Measurements from ENCODE around the gene RPTOR.

Gene RPTOR

GRCh38 chr17:80990921-80991644 lies 446.4 kb downstream of the RPTOR start:
- H3K4me3 ChIP-seq (replicated peaks; ENCODE audit: insufficient read depth, low read length): peak overlapping the region; percentile 86
- TF ChIP-seq, protein P1, sequence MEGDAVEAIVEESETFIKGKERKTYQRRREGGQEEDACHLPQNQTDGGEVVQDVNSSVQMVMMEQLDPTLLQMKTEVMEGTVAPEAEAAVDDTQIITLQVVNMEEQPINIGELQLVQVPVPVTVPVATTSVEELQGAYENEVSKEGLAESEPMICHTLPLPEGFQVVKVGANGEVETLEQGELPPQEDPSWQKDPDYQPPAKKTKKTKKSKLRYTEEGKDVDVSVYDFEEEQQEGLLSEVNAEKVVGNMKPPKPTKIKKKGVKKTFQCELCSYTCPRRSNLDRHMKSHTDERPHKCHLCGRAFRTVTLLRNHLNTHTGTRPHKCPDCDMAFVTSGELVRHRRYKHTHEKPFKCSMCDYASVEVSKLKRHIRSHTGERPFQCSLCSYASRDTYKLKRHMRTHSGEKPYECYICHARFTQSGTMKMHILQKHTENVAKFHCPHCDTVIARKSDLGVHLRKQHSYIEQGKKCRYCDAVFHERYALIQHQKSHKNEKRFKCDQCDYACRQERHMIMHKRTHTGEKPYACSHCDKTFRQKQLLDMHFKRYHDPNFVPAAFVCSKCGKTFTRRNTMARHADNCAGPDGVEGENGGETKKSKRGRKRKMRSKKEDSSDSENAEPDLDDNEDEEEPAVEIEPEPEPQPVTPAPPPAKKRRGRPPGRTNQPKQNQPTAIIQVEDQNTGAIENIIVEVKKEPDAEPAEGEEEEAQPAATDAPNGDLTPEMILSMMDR (IDR thresholded peaks at IDR 0.05; ENCODE audit: insufficient read depth, low read length): no peak
- TF ChIP-seq, protein P2, sequence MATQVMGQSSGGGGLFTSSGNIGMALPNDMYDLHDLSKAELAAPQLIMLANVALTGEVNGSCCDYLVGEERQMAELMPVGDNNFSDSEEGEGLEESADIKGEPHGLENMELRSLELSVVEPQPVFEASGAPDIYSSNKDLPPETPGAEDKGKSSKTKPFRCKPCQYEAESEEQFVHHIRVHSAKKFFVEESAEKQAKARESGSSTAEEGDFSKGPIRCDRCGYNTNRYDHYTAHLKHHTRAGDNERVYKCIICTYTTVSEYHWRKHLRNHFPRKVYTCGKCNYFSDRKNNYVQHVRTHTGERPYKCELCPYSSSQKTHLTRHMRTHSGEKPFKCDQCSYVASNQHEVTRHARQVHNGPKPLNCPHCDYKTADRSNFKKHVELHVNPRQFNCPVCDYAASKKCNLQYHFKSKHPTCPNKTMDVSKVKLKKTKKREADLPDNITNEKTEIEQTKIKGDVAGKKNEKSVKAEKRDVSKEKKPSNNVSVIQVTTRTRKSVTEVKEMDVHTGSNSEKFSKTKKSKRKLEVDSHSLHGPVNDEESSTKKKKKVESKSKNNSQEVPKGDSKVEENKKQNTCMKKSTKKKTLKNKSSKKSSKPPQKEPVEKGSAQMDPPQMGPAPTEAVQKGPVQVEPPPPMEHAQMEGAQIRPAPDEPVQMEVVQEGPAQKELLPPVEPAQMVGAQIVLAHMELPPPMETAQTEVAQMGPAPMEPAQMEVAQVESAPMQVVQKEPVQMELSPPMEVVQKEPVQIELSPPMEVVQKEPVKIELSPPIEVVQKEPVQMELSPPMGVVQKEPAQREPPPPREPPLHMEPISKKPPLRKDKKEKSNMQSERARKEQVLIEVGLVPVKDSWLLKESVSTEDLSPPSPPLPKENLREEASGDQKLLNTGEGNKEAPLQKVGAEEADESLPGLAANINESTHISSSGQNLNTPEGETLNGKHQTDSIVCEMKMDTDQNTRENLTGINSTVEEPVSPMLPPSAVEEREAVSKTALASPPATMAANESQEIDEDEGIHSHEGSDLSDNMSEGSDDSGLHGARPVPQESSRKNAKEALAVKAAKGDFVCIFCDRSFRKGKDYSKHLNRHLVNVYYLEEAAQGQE (IDR thresholded peaks at IDR 0.05; ENCODE audit: insufficient replicate concordance, low read depth): no peak
- TF ChIP-seq SPI1 (IDR thresholded peaks at IDR 0.05; ENCODE audit: borderline replicate concordance, low read depth) (no peak), POLR2AphosphoS5 (IDR thresholded peaks at IDR 0.05; ENCODE audit: low read depth) (no peak), GABPA (IDR thresholded peaks at IDR 0.05; ENCODE audit: low read depth) (no peak)
- peak overlapping the region; percentile 56 for H3K27ac ChIP-seq (replicated peaks)
- H3K27me3 ChIP-seq (ENCODE audit: insufficient read depth, poor library complexity, severe bottlenecking): no peaks in the 10 kb centered on the region
- no peak for DNase-seq (ENCODE audit: low read depth in 1 of 2, low spot score in 1 of 2)

DNA sequence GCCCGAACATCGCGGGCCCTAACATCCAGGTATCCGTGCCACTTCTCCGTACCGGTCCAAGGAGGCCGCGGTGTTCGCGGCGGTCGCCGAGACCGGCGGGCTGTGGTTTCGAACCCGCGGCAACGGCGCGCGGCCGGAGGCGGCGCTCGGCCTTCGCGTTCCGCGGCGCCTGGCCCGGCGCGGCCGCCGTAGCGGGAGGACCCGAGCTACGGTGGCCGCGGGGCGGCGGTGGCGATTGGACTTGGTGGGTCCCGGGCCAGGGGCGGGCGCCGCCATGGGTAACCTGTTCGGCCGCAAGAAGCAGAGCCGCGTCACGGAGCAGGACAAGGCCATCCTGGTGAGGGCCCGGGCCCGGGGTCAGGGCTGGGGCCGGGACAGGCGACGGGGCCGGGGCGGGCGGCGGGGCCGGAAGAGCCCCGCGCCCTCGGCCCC lies 447.0 kb downstream of the RPTOR start, which contains the start of gene CHMP6:
Gene CHMP6 (plus strand): TSS at position 197 of the 432 bp plus-strand sequence. CDS start 78 bp downstream, at position 275.
- H3K27ac ChIP-seq (replicated peaks): peak within 1 kb of the TSS; percentile 56
- TF ChIP-seq, protein P2 (IDR thresholded peaks at IDR 0.05; ENCODE audit: insufficient replicate concordance, low read depth): no peak
- no peak for TF ChIP-seq GABPA (IDR thresholded peaks at IDR 0.05; ENCODE audit: low read depth)
- TF ChIP-seq, protein P1 (IDR thresholded peaks at IDR 0.05; ENCODE audit: insufficient read depth, low read length): no peak
- no peak for TF ChIP-seq POLR2AphosphoS5 (IDR thresholded peaks at IDR 0.05; ENCODE audit: low read depth)
- TF ChIP-seq SPI1 (IDR thresholded peaks at IDR 0.05; ENCODE audit: borderline replicate concordance, low read depth): no peak
- peak; percentile 60 to 65 for DNase-seq (ENCODE audit: low read depth in 1 of 2, low spot score in 1 of 2)
- H3K27me3 ChIP-seq (ENCODE audit: insufficient read depth, poor library complexity, severe bottlenecking): no peaks in the 10 kb centered on the region
- H3K4me3 ChIP-seq (replicated peaks; ENCODE audit: insufficient read depth, low read length): peak within 1 kb of the TSS; percentile 86

DNA sequence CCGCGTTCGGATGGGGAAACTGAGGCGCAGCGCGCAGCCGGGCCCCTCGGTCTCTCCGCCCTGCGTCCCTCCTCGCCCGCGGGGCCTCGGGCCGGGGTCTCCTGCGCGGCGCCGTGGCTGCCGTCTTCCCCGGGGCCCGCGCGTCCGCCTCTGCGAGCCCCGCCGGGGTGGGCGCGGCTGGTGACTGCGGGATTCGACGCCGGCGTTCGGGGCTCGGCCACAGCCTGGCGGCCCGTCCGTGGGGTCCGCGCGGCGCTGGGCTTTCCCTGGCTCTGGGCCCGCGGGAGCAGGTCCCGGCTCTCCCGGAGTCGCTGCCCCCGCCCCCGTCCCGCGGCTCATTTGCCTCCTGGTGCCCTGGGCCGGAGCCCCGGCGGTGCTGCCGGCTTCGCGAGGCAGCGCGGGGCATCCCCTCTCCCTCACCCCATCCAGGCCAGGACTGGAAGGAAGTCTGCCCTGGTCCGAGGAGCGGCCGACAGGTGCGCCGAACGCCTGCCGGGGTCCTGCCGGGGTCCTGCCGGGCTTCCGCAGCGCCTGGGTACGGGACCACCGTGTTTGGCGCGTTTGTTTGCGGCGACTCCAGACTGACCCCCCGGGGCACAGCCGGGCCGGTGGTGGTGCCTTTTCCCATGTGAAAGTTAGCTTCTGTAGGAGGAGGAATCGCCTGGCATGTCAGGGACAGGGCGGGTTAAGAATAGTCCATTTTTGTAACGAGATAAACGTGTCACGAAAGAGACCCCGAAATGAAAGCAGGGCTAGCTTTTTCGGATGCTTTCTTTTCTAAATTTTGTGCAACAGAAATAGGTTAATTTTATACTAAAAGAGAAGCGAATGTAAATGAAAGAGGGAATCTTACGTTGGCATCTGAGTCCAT lies 447.7 kb downstream of the RPTOR start:
- Histone ChIP-seq H3K4me3 (replicated peaks; ENCODE audit: insufficient read depth, low read length) (peak overlapping the region; percentile 86), H3K27me3 (ENCODE audit: insufficient read depth, poor library complexity, severe bottlenecking) (no peaks in the 10 kb centered on the region), H3K27ac (replicated peaks) (peak overlapping the region; percentile 38)
- TF ChIP-seq, protein P2 (IDR thresholded peaks at IDR 0.05; ENCODE audit: insufficient replicate concordance, low read depth): no peak
- TF ChIP-seq POLR2AphosphoS5 (IDR thresholded peaks at IDR 0.05; ENCODE audit: low read depth): no peak
- TF ChIP-seq, protein P1 (IDR thresholded peaks at IDR 0.05; ENCODE audit: insufficient read depth, low read length): no peak
- no peak for DNase-seq (ENCODE audit: low read depth in 1 of 2, low spot score in 1 of 2)
